WI38 (cell line): Measurements from ENCODE around the gene PLD1.

Source experiments
- H3K4me3 ChIP-seq: 2 replicates; pipeline ENCODE4 v1.5.1; 2011; ENCODE audit warnings: low read depth, mild to moderate bottlenecking, control low read depth, low read length
- TF ChIP-seq, protein P1 (sequence below): IDR thresholded peaks from 2 replicates; pipeline ENCODE4 v1.5.1; 2012; ENCODE audit warnings: low read depth, mild to moderate bottlenecking, control low read depth, low read length

The PLD1 gene

GRCh38 chr3:171796625-171797264 is 13.5 kb downstream of the PLD1 start:
- H3K4me3 ChIP-seq = no peak overlapping the region
- TF ChIP-seq, protein P1, sequence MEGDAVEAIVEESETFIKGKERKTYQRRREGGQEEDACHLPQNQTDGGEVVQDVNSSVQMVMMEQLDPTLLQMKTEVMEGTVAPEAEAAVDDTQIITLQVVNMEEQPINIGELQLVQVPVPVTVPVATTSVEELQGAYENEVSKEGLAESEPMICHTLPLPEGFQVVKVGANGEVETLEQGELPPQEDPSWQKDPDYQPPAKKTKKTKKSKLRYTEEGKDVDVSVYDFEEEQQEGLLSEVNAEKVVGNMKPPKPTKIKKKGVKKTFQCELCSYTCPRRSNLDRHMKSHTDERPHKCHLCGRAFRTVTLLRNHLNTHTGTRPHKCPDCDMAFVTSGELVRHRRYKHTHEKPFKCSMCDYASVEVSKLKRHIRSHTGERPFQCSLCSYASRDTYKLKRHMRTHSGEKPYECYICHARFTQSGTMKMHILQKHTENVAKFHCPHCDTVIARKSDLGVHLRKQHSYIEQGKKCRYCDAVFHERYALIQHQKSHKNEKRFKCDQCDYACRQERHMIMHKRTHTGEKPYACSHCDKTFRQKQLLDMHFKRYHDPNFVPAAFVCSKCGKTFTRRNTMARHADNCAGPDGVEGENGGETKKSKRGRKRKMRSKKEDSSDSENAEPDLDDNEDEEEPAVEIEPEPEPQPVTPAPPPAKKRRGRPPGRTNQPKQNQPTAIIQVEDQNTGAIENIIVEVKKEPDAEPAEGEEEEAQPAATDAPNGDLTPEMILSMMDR = no peak

GRCh38 chr3:171792531-171792930 is 17.8 kb downstream of the PLD1 start:
- TF ChIP-seq, protein P1 = no peak
- H3K4me3 ChIP-seq = no peak overlapping the region

GRCh38 chr3:171791692-171792076 is 18.6 kb downstream of the PLD1 start:
- TF ChIP-seq, protein P1 = no peak
- H3K4me3 ChIP-seq = no peak overlapping the region

DNA sequence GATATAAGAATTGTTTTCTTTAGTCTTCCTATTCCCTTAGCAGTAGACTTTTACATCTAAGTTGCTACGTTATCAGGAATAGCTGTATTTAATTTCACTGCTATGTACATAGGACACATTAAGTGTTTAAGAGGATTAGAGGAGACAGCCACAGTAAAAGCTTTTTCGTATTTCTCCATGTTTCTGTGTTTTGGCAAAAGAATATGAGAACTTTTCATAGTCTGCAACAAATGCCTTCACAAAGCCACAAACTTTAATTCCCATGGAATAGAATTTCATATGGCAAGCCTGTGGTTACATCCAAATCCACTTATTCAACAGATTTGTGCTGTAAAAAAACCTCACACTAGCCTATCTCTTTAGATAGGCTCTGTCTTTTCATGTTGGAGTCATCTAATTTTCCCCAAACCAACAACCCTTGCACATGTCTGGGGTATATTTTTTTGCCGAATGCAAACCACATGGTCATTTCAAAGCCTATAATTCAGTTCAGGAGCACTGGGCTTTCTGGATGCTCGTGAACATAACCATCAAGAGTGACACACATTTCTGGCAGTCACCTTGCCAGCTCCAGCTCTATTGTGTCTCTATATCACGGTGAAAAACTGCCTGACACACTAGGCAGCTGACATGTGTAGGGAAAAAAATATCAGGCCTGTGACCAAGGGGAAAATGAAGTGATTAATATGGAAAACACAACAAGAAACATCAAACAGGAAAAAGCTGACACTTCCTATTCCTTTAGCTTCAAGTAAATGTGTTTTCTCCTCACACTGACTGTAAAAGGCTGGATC is 19.2 kb downstream of the PLD1 start:
- TF ChIP-seq, protein P1 = no peak
- no peak overlapping the region for H3K4me3 ChIP-seq

GRCh38 chr3:171790574-171790897 is 19.7 kb downstream of the PLD1 start:
- TF ChIP-seq, protein P1 = no peak

GRCh38 chr3:171789759-171790505 is 20.4 kb downstream of the PLD1 start:
- H3K4me3 ChIP-seq = no peak overlapping the region
- TF ChIP-seq, protein P1 = no peak

More at GRCh38 chr3:171790574-171790897, 19.7 kb downstream of the PLD1 start:
- H3K4me3 ChIP-seq = no peak overlapping the region
